Placental pericyte (primary cell): ENCODE results near the gene SAP25. TPM values are rescaled to one million over a fixed set of nuclear protein-coding genes. Genes with fewer than 3 reads are reported as not detected.

Experiments
- small RNA-seq: library from RNA; depleted of rRNA; stranded (forward); fragments of <200 nt; gene quantifications from one replicate; pipeline ENCODE3, GENCODE V24; 2012; ENCODE audit warnings: low replicate concordance
- total RNA-seq: library from RNA; depleted of rRNA; stranded (reverse); fragments of >200 nt; gene quantifications from 2 replicates; pipeline ENCODE4 v1.2.3, GENCODE V29; 2012

Gene SAP25
- total RNA-seq: 0.72 TPM in 1 of 2 replicates, not detected in the other

DNA sequence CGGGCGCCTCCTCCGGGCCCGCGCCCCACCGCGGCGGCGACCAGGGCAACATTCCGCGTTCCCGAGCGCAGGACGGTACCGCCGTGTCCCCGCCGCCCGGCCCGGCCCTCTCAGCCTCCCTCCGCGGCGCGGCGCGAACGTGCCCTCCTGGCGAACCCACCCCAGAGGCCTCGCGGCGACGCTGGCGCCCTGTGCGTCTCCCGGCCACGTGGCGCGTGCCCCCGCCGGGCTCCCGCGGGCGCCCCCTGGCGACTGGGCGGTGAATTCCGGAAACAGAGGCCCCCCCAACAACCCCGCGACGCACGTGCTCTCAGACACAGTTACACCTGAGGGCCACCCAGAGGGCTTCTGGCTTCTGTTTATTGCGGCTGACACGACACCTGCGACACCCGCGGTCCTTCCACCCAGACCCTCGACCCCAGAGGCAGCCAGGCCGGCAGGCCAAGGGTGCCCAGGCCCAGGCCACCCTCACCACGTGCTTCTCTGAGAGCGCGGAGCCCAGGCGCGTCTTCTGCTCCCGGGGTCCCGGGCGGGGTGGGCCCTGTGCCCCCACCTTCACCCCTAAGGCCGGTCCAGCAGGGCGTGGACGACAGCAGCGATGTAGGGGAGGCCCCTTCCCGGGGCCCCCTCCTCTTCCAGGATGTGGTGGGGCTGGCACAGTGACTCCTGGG, at the start of gene SAP25:
SAP25 (minus strand) TSS at position 210 of the 671 bp plus-strand sequence; CDS start at position 52, 158 bp downstream.

DNA sequence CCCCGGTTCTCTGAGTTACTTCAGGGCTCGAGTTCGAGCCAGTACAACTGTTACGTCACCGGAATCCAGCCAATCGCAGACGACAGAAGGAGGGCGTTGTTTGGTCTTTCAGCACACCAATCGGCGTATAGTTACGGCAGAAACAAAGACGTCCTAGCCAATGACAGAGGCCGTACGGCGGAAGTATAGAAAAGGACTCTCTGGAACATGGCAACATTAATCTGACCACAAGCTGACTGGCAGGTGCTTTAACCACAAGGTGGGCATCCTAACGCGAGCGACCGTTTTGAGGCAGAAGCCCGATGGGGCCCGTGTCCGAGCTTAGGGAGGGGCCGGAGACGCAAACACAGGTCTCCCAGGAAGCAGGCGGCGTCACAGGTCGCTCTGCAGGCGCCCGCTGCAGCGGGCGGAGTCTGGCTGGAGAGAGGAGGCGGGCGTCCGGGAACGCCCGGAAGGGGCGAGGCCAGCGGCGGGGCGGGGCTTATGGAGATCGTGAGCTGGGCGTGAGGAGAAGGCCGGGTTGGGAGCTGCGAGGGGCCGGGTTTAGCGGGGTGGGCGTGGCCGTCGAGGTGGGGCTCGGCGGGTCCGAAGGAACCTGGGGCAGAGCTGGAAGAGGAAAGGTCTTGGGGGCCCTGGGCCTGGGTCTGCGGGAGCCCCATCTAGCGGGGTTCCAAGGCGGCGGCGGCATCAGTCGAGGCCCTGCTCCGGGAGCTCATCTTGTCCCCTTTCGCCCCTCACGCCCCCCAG, 38.5 kb upstream of the SAP25 start, which contains the start of gene MOSPD3:
MOSPD3 (plus strand) TSS at position 558 of the 747 bp plus-strand sequence. CDS start 252 bp downstream, outside the sequence.

DNA sequence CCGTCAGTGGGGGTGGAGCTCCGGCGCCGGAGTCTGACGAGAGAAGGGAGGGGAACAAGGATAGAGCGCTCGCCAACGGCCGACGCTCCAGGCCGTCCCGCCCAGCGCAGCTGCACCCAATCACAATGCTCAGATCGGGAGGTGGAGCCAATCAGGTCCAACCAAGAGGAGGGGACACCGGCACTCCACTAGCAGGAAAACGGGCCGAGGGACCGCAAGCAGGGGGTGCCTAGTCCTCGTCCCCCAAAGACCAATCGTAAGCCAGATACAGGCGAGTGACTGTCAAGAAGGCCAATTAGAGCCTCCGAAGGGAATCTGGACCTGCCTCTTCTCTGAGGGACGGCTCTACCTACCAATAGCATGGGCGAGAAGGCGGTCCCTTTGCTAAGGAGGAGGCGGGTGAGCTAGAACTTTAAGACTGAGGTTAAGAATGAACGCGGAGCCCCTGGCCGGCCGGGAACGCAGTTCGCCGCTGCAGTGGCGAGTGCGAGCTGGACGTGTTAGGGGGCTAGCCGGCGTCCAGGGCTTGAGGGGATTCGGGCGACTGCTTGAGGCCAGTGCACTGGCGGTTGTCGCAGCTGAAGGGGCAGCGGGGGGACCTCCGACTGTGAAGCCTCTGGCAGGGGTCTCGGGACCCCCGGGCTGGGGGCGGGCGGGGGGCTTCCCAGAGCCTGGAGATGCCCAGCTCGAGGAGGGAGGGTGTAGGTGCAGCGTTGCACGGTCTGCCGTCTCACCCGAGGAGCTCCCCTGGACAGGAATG, 12.7 kb upstream of the SAP25 start, which contains the start of gene FBXO24:
FBXO24 (plus strand) TSS at position 63 of the 760 bp plus-strand sequence; CDS start at position 361, 298 bp downstream.

DNA sequence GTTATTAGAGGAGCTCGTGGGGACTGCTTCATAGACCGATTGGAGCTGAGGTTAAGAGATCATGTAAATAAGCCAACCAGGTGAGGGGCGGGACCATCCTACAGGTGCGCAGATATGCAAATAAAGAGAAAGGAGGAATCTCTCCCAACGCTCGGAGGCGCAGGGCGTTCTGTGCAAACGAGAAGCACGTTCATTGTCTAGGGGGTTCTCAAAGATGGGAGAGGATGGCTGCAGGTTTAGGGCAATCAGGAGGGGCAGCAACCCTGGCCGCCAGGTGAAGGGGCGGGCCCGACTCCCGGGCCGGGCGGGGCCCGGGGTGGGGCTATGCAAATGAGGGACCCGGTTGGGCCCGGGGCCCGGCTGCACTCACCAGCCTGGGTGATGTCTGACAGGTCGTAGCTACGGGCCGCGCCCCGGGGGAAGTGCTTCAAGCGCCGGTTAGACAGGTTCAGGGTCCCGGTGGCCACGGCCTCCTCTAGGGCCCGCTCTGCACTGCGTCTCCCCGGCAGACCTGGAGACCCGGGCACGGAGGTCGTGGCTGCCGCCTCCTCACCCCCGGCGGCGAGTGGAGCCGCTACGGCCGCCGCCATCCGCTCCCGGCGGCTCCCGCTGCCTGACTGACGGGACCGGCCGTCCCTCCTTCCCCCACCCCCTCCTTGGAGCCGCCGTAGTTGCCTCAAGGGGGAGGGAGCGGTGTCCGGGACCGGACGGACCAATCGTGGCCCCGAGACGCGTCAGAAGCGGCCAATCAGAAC, 12.0 kb upstream of the SAP25 start, which contains the start of gene LRCH4:
LRCH4 (minus strand) TSS at position 619 of the 755 bp plus-strand sequence; CDS start at position 590, 29 bp downstream.

DNA sequence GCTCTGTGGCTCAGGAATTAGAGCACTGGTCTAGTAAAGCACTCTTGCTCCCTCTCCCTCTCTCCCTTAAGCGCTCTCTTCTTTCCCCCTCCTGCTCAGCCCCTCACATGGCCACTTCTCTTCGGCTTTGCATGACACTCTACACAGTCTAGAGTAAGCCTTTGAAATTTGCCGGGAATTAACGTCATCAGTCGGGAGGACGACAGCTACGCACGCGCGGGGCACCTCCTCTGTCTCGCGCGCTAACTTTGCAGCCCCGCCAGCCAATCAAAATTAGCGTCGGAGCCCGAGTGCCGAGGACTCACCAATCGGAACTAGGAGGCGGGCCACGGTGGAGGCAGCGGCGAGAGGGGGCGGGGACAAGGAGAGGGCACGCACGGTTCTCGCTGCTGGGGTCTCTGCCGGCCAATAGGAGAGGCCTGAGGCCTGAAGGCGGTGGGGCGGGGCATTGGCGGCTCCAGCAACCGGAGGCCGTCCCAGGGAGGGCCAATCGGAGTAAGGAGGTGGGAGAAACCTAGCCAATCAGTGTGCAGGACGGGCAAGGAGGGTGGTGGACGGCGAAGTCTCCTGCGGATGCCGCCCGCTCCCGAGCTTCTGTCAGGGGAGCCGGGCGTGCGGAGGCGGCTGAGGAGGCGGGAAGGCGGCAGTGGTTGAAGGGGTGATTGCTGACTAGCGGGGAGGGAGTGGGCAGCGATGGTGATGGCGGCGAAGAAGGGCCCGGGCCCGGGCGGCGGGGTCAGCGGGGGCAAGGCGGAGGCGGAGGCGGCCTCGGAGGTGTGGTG, 34.9 kb downstream of the SAP25 start, which contains the start of gene AGFG2:
AGFG2 (plus strand) TSS at position 550 of the 782 bp plus-strand sequence; CDS start at position 694, 144 bp downstream.

Small RNAs within 50 kb of the gene (small RNA-seq; reads per million reads assigned to genes)
- gene RN7SL416P (not detected), gene SAP25 (not detected)

Other genes with a start within 250 kb of the SAP25 start
- 7.0 and 19.8 TPM in 2 replicates for gene PILRB, start 215.8 kb downstream of the SAP25 start, total RNA-seq
- not detected in 2 replicates for gene PILRA, start 200.4 kb downstream of the SAP25 start, total RNA-seq
- 0.43 and 0.88 TPM in 2 replicates for gene ZCWPW1, start 145.2 kb downstream of the SAP25 start, total RNA-seq
- 26.9 and 43.7 TPM in 2 replicates for gene MEPCE, start 144.1 kb downstream of the SAP25 start, total RNA-seq
- gene PPP1R35, start 137.4 kb downstream of the SAP25 start, total RNA-seq: 15.3 and 27.5 TPM in 2 replicates
- gene SPACDR, start 109.6 kb downstream of the SAP25 start, total RNA-seq: 0.72 and 0.88 TPM in 2 replicates
- gene TSC22D4, start 94.7 kb downstream of the SAP25 start, total RNA-seq: 35.5 and 37.9 TPM in 2 replicates
- gene NYAP1, start 90.0 kb downstream of the SAP25 start, total RNA-seq: 0.72 and 1.8 TPM in 2 replicates
- gene AGFG2, start 34.7 kb downstream of the SAP25 start, total RNA-seq: 7.0 and 13.9 TPM in 2 replicates
- gene LRCH4, start 12.2 kb upstream of the SAP25 start, total RNA-seq: 32.8 and 52.5 TPM in 2 replicates
- 0.66 and 0.86 TPM in 2 replicates for gene FBXO24, start 12.4 kb upstream of the SAP25 start, total RNA-seq
- 109 and 167 TPM in 2 replicates for gene PCOLCE, start 28.5 kb upstream of the SAP25 start, total RNA-seq
- 7.0 and 9.0 TPM in 2 replicates for gene MOSPD3, start 38.6 kb upstream of the SAP25 start, total RNA-seq
- gene TFR2, start 67.7 kb upstream of the SAP25 start, total RNA-seq: 0.44 TPM in 1 of 2 replicates, not detected in the other
- gene ACTL6B, start 82.5 kb upstream of the SAP25 start, total RNA-seq: not detected in 2 replicates
- 152 and 165 TPM in 2 replicates for gene GNB2, start 99.8 kb upstream of the SAP25 start, total RNA-seq
- gene GIGYF1, start 120.3 kb upstream of the SAP25 start, total RNA-seq: 16.6 and 20.6 TPM in 2 replicates
- 19.5 and 57.0 TPM in 2 replicates for gene POP7, start 132.2 kb upstream of the SAP25 start, total RNA-seq
- not detected in 2 replicates for gene EPO, start 146.6 kb upstream of the SAP25 start, total RNA-seq
- gene ZAN, start 159.7 kb upstream of the SAP25 start, total RNA-seq: not detected in 2 replicates